ENCODE data around the gene MEX3A.

- no peak for TF ChIP-seq CTCF (IDR thresholded peaks at IDR 0.05; ENCODE audit: low read length)
- no peak for TF ChIP-seq EZH2phosphoT487 (IDR thresholded peaks at IDR 0.05; ENCODE audit: low read length)
- TF ChIP-seq EZH2 (optimal IDR thresholded peaks at IDR 0.05; ENCODE audit: low read depth, low read length), result no peak
Observed at GRCh38 chr1:156114919-156115513, 32.8 kb upstream of the MEX3A start.

All from MM.1S (cell line).